ENCODE measurements around the gene DCLK1.

The DCLK1 gene

GRCh38 chr13:36006894-36007675 lies 124.1 kb downstream of the DCLK1 start:
- TF ChIP-seq, protein P1, sequence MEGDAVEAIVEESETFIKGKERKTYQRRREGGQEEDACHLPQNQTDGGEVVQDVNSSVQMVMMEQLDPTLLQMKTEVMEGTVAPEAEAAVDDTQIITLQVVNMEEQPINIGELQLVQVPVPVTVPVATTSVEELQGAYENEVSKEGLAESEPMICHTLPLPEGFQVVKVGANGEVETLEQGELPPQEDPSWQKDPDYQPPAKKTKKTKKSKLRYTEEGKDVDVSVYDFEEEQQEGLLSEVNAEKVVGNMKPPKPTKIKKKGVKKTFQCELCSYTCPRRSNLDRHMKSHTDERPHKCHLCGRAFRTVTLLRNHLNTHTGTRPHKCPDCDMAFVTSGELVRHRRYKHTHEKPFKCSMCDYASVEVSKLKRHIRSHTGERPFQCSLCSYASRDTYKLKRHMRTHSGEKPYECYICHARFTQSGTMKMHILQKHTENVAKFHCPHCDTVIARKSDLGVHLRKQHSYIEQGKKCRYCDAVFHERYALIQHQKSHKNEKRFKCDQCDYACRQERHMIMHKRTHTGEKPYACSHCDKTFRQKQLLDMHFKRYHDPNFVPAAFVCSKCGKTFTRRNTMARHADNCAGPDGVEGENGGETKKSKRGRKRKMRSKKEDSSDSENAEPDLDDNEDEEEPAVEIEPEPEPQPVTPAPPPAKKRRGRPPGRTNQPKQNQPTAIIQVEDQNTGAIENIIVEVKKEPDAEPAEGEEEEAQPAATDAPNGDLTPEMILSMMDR (IDR thresholded peaks at IDR 0.05; ENCODE audit: borderline replicate concordance, insufficient read depth, low read depth, low read length), result no peak
- no peak overlapping the region for H3K4me3 ChIP-seq (ENCODE audit: low read depth, low read length)

- TF ChIP-seq, protein P1 (IDR thresholded peaks at IDR 0.05; ENCODE audit: borderline replicate concordance, insufficient read depth, low read depth, low read length), result no peak
- H3K4me3 ChIP-seq (ENCODE audit: low read depth, low read length), result no peak overlapping the region
Observed at GRCh38 chr13:36006347-36006746, 124.8 kb downstream of the DCLK1 start.

DNA sequence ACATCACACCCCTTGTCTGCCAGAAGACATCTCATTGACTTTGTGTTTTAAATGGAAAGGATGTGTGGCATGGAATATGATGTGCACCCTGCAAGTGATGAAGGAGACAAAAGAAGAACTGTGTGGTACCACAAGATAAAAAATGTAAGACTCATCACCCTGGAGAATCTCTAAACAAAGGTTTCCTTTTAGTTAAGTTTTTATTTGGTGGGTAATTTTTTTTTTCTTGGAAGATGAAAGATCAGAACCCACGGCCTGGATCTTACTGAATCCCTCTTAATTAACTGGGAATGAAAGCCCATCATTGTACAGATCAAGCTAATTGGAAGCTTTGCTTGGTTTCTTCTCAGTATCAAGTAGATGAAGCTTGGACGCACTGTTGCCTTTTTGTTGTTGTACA lies 129.6 kb downstream of the DCLK1 start:
- TF ChIP-seq, protein P1 (IDR thresholded peaks at IDR 0.05; ENCODE audit: borderline replicate concordance, insufficient read depth, low read depth, low read length), result no peak

GRCh38 chr13:36000028-36000427 lies 131.2 kb downstream of the DCLK1 start:
- TF ChIP-seq, protein P1 (IDR thresholded peaks at IDR 0.05; ENCODE audit: borderline replicate concordance, insufficient read depth, low read depth, low read length), result no peak

More for the DNA sequence above, 129.6 kb downstream of the DCLK1 start:
- H3K4me3 ChIP-seq (ENCODE audit: low read depth, low read length), result no peak overlapping the region

DNA sequence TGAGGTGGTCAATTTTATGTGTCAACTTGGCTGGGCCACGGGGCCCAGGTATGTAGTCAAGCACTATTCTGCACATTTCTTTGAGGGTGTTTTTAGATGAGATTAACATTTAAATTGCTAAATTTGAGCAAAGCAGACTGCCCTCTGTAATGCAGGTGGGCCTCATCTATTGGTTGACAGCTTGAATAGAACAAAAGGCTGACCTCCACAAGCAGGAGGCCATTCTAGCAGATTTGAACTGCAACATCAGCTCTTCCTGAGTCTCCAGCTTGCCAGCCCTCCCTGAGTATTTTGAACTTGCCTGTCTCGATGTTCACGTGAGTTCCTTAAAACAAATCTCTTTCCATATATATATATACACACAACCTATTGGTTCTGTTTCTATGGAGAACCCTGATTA lies 134.8 kb downstream of the DCLK1 start:
- TF ChIP-seq, protein P1 (IDR thresholded peaks at IDR 0.05; ENCODE audit: borderline replicate concordance, insufficient read depth, low read depth, low read length), result no peak
- no peak overlapping the region for H3K4me3 ChIP-seq (ENCODE audit: low read depth, low read length)

More at GRCh38 chr13:36000028-36000427, 131.2 kb downstream of the DCLK1 start:
- H3K4me3 ChIP-seq (ENCODE audit: low read depth, low read length), result no peak overlapping the region

- TF ChIP-seq, protein P1 (IDR thresholded peaks at IDR 0.05; ENCODE audit: borderline replicate concordance, insufficient read depth, low read depth, low read length), result no peak
- no peak overlapping the region for H3K4me3 ChIP-seq (ENCODE audit: low read depth, low read length)
Observed at GRCh38 chr13:35995136-35995535, 136.0 kb downstream of the DCLK1 start.
